HG02763 (cell line): Measurements from ENCODE around the gene GIGYF2.

Experiments
- ATAC-seq: cut with Tn5 transposase; IDR thresholded peaks from one replicate; pipeline ENCODE4 v1.9.1; 2021; ENCODE audit warnings: mild to moderate bottlenecking, moderate library complexity; ENCODE audit not compliant: unreplicated experiment

The GIGYF2 gene

DNA sequence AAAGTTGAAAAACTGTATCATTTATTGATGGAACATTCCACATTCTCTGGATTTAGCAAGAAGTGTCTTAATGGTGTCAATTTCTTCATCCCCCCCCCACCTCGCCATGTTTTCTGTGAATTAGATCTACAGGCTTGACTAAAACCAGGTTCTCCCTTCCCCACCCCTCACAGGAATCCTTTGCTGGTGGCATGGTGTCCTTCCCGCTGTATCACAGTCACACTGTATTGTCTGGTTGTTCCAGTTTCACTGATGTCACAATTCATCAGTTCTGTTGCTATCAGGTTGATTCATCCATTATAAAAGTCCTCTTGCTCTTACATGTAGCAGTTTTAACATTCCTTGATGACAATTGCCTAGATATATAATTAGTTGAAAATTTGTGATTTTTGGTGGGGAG, 166.9 kb downstream of the GIGYF2 start:
- ATAC-seq = no peak

GRCh38 chr2:232865165-232865564, 168.0 kb downstream of the GIGYF2 start:
- ATAC-seq = no peak

- no peak for ATAC-seq
Measured at GRCh38 chr2:232866104-232866503, 169.0 kb downstream of the GIGYF2 start.

DNA sequence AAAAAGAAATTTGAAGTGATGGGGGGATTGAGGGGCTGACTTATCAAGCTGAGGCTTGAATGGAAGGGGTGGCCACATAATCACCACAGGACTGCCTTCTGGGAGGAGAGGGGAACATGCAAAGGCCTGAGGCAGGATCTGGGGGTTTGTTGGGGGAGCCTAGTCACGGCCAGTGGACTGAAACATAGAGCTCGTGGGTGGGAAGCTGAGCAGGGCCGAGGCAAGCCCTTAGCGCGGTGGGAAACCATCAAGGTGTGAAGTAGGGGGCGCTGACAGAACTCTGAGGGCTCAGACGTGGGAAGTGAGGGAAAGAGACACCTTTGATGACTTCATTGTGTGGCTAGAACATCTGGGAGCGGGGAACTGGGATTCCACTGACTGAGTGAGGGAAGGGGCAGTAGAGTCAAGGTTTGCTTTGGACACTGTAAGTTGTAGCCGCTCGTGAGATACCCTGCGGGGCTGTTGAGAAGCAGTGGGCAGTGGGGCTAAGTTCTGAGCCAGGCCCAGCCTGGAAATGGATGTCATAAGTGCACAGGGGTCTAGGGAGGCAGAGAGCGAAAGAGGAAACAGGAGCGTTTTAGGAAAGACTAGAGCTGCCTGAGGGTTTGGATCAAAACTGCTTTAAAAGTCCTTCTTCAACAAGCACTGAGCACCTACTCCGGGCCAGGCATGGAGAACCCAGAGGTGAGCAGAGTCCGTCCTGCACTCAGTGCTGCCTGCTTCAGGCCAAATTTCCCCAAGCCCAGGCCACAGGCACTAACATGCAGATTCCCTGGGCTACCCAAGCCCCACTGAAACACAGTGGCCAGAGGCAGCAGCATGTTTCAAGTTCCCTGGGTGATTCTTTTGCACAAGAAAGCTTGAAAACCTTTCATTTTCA, 172.2 kb downstream of the GIGYF2 start:
- ATAC-seq = no peak

GRCh38 chr2:232870018-232870765, 173.1 kb downstream of the GIGYF2 start, which contains the start of gene SNORC:
Gene SNORC, plus strand, starts transcription at chr2:232870264. Its CDS starts 78 bp downstream, at chr2:232870342.
- no peak for ATAC-seq

GRCh38 chr2:232870766-232871371, 173.7 kb downstream of the GIGYF2 start:
- ATAC-seq = no peak

DNA sequence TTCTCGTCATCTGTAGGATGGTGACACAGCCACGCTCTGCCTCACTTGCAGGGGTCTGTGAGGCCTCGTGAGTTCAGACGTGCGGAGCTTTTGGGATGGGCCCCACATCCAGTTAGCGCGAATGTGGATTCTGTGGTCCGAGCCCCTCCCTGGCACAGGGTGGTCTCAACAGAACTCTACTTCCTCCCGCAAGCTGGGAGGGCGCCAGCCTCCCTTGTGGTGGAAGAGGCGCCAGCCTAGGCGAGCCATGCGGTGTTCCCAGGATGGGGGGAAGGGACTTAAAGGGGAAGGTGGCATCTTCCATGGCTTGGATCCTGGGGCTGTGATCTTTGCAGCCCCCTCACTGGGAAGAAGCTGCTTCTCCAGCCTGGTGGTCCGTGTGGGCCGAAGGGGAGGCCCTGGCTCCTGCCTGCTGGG, 174.3 kb downstream of the GIGYF2 start:
- no peak for ATAC-seq

DNA sequence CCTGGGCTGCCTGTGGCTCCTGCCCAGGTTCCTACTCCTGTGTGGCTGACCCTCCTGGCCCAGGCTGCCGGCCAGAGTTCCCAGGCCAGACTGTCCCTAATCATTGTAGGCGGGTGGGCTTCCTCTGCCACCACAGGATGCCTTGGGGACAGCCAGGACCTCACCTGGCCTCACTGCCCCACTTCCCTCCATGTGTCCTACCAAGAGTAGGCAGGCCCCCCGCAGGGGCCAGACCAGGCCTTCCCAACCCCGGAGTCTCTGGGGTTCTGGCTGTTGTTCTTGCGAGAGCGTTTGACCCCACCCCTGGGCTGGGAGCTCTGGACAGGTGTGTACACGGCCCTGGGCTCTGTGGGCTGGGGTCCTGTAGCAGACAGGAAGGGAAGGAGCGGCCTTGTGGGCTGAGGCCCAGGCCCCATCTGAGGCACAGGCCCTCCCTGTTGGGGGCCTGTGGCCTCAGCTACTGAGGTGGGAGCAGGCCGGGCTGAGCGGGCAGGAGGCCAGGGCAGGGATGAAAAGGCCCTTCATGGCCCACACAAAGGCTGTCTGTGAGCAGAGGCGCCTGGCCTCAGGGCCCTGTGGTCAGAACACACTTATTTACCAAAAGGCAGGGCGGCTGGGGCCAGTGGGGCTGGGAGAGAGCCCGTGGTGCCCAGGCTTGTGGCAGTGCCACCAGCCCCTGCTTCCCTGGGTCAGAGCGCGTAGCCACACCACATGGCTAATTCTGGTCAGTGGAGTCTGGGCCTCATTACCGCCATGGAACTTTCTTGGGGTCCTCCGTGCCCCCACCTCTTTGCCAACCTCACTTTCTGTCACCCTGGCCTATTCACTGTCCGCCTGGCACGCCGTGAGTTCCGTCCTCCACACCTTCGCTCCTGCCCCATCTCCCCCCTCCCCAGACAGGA, 175.0 kb downstream of the GIGYF2 start:
- ATAC-seq = no peak

DNA sequence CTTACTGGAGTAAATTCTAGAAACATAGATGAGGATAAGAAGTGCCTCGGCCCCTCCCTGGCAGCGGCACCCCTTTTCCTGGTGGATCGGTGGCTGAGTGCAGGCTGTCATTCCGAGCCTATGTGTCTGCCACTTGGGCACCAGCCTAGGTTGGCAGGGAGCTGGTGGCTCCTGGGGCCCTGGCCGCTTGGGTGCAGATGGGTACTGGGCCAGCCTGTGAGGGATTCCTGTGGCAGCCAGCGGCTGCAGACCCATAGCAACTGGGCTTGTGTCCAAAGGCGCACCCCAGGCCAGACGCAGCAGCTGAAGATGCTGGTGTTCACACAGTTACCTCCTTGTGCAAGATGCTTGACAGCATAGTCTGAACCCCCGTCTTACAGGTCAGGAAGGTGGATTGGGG, 175.7 kb downstream of the GIGYF2 start:
- ATAC-seq = no peak

GRCh38 chr2:232873292-232873908, 176.3 kb downstream of the GIGYF2 start:
- no peak for ATAC-seq

- no peak for ATAC-seq
Measured at GRCh38 chr2:232873909-232874641, 176.9 kb downstream of the GIGYF2 start.

DNA sequence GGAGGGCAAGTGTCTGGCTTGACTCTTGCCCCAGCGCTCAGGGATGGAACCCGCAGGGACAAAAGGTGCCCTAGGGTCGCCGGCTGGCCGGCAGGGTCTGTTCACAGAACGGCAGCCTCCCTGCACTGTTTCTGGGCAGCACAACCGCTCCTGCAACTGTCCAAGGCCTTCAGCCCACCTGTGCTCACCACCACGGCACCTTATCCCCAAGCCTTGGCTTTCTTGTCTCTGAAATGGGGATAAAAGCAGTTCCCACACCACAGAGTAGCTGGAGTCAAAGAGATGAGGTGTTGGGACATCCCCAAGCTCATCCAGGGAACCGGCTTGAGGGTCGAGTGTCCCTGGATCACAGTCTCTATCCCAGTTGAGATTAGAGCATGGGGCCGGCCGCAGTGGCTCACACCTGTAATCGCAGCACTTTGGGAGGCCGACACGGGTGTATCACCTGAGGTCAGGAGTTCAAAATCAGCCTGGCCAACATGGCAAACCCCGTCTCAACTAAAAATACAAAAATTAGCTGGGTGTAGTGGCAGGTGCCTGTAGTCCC, 177.6 kb downstream of the GIGYF2 start:
- ATAC-seq = no peak

DNA sequence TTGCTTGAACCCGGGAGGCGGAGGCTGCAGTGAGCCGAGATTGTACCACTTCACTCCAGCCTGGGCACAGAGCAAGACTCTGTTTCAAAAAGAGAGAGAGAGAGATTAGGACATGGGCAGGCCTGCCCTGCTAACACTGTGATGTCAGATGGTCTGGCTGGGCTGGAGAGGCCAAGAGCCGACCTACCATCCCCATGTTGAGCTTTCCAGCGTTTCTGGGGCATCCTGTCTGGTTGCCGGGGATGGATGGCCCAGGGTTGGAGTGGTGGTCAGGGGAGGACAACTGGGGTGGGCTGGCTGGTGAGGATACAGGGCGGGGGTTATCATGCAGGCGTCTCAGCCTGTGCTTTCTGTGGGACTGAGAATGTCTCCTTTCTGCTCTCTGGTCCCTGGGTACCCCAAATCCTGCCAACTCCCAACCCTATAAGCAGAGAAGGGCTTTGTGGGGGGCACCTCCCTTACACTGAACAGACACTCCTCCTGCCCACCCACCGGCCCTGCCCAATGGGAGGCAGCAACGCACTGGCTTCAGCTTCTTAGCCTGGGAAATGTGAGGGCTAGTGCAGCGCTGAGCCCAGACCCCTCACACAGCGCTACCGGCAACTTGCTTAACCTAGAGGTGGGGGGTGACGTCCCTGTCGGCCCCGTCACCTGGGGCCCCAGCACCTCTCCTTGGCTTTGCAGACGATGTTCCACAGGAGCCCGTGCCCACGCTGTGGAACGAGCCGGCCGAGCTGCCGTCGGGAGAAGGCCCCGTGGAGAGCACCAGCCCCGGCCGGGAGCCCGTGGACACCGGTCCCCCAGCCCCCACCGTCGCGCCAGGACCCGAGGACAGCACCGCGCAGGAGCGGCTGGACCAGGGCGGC, 178.4 kb downstream of the GIGYF2 start:
- ATAC-seq = no peak

GRCh38 chr2:232876161-232876977, 179.2 kb downstream of the GIGYF2 start:
- ATAC-seq = no peak

GRCh38 chr2:232876978-232877441, 179.9 kb downstream of the GIGYF2 start:
- ATAC-seq = no peak

GRCh38 chr2:232877940-232878511, 180.9 kb downstream of the GIGYF2 start:
- no peak for ATAC-seq
